HL-60 (cell line): ENCODE measurements around the gene CLCN4.

Experiments
- POLR2AphosphoS5 ChIP-seq: IDR thresholded peaks from 2 replicates; pipeline ENCODE4 v1.6.1; 2012; ENCODE audit warnings: low read depth
- SPI1 ChIP-seq: IDR thresholded peaks from 2 replicates; pipeline ENCODE4 v1.6.1; 2012; ENCODE audit warnings: low read depth, mild to moderate bottlenecking, borderline replicate concordance
- TF ChIP-seq, protein P1 (sequence below): IDR thresholded peaks from one replicate; pipeline ENCODE4 v1.5.1; 2011; ENCODE audit warnings: low read length, control low read depth, inconsistent platforms; ENCODE audit not compliant: insufficient read depth
- TF ChIP-seq, protein P2 (sequence below): IDR thresholded peaks from 2 replicates; pipeline ENCODE4 v1.6.1; 2012; ENCODE audit warnings: low read depth; ENCODE audit not compliant: insufficient replicate concordance

DNA sequence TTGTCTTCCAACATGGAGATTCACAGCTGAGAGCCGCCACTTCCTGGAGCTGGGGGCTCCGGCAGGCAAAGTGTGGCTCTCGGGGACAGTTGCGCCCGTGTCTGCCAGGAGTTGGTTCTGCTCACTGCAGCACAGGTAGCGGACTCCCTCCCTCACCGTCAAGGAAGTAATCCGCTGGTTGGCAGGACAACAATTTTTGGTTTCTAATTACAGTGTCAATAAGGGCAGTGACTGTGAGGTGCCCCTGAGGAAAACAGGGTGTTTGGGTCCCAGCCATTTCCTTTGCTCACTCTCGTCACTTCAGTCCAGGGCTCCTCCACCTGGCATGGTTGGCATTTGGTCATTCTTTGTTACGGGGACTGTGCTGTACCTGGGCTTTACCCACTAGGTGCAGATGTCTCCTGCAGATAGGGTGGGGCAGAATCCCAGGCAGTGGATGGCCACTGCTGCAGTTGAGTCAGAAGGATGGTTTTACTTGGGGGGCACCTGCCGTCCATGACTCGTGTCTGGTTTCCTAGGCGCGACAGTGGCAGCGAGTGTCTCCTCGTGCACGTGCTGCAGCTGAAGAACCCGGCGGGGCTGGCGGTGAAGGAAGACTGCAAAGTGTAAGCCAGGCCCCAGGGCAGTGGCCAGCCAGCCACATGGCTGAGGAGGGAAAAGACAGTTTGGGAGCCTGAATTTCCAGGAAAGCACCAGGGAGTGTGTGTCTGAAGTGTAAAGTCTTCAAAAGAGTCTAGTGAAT is 32.1 kb upstream of the CLCN4 start:
- TF ChIP-seq, protein P1, sequence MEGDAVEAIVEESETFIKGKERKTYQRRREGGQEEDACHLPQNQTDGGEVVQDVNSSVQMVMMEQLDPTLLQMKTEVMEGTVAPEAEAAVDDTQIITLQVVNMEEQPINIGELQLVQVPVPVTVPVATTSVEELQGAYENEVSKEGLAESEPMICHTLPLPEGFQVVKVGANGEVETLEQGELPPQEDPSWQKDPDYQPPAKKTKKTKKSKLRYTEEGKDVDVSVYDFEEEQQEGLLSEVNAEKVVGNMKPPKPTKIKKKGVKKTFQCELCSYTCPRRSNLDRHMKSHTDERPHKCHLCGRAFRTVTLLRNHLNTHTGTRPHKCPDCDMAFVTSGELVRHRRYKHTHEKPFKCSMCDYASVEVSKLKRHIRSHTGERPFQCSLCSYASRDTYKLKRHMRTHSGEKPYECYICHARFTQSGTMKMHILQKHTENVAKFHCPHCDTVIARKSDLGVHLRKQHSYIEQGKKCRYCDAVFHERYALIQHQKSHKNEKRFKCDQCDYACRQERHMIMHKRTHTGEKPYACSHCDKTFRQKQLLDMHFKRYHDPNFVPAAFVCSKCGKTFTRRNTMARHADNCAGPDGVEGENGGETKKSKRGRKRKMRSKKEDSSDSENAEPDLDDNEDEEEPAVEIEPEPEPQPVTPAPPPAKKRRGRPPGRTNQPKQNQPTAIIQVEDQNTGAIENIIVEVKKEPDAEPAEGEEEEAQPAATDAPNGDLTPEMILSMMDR = no peak
- TF ChIP-seq, protein P2, sequence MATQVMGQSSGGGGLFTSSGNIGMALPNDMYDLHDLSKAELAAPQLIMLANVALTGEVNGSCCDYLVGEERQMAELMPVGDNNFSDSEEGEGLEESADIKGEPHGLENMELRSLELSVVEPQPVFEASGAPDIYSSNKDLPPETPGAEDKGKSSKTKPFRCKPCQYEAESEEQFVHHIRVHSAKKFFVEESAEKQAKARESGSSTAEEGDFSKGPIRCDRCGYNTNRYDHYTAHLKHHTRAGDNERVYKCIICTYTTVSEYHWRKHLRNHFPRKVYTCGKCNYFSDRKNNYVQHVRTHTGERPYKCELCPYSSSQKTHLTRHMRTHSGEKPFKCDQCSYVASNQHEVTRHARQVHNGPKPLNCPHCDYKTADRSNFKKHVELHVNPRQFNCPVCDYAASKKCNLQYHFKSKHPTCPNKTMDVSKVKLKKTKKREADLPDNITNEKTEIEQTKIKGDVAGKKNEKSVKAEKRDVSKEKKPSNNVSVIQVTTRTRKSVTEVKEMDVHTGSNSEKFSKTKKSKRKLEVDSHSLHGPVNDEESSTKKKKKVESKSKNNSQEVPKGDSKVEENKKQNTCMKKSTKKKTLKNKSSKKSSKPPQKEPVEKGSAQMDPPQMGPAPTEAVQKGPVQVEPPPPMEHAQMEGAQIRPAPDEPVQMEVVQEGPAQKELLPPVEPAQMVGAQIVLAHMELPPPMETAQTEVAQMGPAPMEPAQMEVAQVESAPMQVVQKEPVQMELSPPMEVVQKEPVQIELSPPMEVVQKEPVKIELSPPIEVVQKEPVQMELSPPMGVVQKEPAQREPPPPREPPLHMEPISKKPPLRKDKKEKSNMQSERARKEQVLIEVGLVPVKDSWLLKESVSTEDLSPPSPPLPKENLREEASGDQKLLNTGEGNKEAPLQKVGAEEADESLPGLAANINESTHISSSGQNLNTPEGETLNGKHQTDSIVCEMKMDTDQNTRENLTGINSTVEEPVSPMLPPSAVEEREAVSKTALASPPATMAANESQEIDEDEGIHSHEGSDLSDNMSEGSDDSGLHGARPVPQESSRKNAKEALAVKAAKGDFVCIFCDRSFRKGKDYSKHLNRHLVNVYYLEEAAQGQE = no peak
- TF ChIP-seq POLR2AphosphoS5 = no peak
- no peak for TF ChIP-seq SPI1
